Measurements from ENCODE around the gene BRINP3. TPM values are rescaled to one million over a fixed set of nuclear protein-coding genes. Genes with fewer than 3 reads are reported as not detected.

Gene BRINP3
- not detected in 5 replicates for total RNA-seq (2022; extraction: Qiagen RNA extraction; ENCODE audit: low read depth)

DNA sequence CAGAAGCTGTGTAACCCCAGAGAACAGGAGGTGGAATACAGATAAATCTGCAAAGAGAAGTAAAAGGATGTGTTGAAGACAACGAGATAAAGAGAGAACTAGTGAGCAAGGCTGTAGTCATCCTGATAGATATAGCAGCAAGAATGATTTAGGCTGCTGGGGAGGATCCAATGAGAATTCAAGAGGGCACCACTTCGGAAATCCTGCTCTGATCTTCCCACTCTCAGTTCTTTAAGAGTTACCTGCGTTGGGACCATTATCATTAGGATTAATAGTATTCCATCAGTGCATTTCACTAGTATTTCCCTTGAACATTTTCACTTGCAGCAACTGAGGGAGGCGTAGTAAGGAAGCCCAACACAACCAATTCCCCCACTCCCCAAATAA lies at the start of gene BRINP3:
Gene BRINP3, minus strand, starts transcription at position 103 of the 387 bp plus-strand sequence.

